Mesenchymal stem cell (in vitro differentiated cells and primary cell): ENCODE results near the gene PTPN20.
A peak's percentile ranks its signal among the peaks of the same experiment; 100 is the strongest.

Source experiments
- DNase-seq: peaks from one replicate; pipeline ENCODE4 v3.0.0-alpha.2; 2013
- H2AFZ ChIP-seq: one replicate; pipeline ENCODE4 v1.6.1; 2013; ENCODE audit warnings: low read depth, mild to moderate bottlenecking, control low read depth, inconsistent platforms, low read length, moderate library complexity
- H2AK5ac ChIP-seq: 2 replicates; pipeline ENCODE4 v1.6.1; 2013; ENCODE audit warnings: low read length, moderate library complexity, mild to moderate bottlenecking, inconsistent platforms; ENCODE audit not compliant: severe bottlenecking
- H2BK120ac ChIP-seq: one replicate; pipeline ENCODE4 v1.6.1; 2013; ENCODE audit warnings: low read depth, mild to moderate bottlenecking, inconsistent platforms, low read length, moderate library complexity
- H2BK12ac ChIP-seq, 2 experiments: one replicate each; pipeline ENCODE4 v1.6.1; 2013; ENCODE audit warnings: inconsistent platforms in 2 of 2, low read length in 2 of 2, mild to moderate bottlenecking in 2 of 2, moderate library complexity in 2 of 2, control low read depth in 1 of 2
- H2BK15ac ChIP-seq: one replicate; pipeline ENCODE4 v1.6.1; 2013; ENCODE audit warnings: mild to moderate bottlenecking, low read depth, inconsistent platforms; ENCODE audit not compliant: poor library complexity, severe bottlenecking
- H2BK5ac ChIP-seq: 2 replicates; pipeline ENCODE4 v1.6.1; 2013; ENCODE audit warnings: low read depth, mild to moderate bottlenecking, low read length, control low read depth, inconsistent platforms; ENCODE audit not compliant: poor library complexity, severe bottlenecking
- H3K14ac ChIP-seq, 2 experiments: one replicate each; pipeline ENCODE4 v1.6.1; 2013; ENCODE audit warnings: inconsistent platforms in 2 of 2, low read length in 2 of 2, control low read depth in 1 of 2, mild to moderate bottlenecking in 1 of 2, moderate library complexity in 1 of 2
- H3K18ac ChIP-seq, 2 experiments: one replicate each; pipeline ENCODE4 v1.6.1; 2013; ENCODE audit warnings: inconsistent platforms in 2 of 2, low read length in 2 of 2, control low read depth in 1 of 2, low read depth in 1 of 2, mild to moderate bottlenecking in 1 of 2
- H3K23ac ChIP-seq, 2 experiments: one replicate each; pipeline ENCODE4 v1.6.1; 2013; ENCODE audit warnings: inconsistent platforms in 2 of 2, low read length in 2 of 2, mild to moderate bottlenecking in 2 of 2, moderate library complexity in 2 of 2, control low read depth in 1 of 2
- H3K27ac ChIP-seq: 2 replicates; pipeline ENCODE4 v1.5.1; 2013; ENCODE audit warnings: mild to moderate bottlenecking, moderate library complexity, low read length, control low read depth, inconsistent platforms; ENCODE audit not compliant: poor library complexity, severe bottlenecking
- H3K27me3 ChIP-seq, 2 experiments: 2 replicates each; pipeline versions ENCODE4 v1.6.1 to v1.7.0; 2013; ENCODE audit warnings: low read length in 2 of 2, mild to moderate bottlenecking in 2 of 2, moderate library complexity in 2 of 2, control low read depth in 1 of 2, inconsistent platforms in 1 of 2; ENCODE audit not compliant: control insufficient read depth in 1 of 2, insufficient read depth in 1 of 2
- H3K36me3 ChIP-seq, 2 experiments: 2 replicates each; pipeline versions ENCODE4 v1.6.1 to v1.7.0; 2013; ENCODE audit warnings: low read length in 2 of 2, control low read depth in 1 of 2, inconsistent platforms in 1 of 2, low read depth in 1 of 2, mild to moderate bottlenecking in 1 of 2; ENCODE audit not compliant: insufficient read depth in 2 of 2, control insufficient read depth in 1 of 2
- H3K4ac ChIP-seq, 2 experiments: one replicate each; pipeline ENCODE4 v1.6.1; 2013; ENCODE audit warnings: inconsistent platforms in 2 of 2, low read length in 2 of 2, mild to moderate bottlenecking in 2 of 2, moderate library complexity in 2 of 2, control low read depth in 1 of 2, low read depth in 1 of 2
- H3K4me1 ChIP-seq: 2 replicates; pipeline ENCODE4 v1.6.1; 2013; ENCODE audit warnings: low read depth, low read length, control low read depth; ENCODE audit not compliant: control insufficient read depth, insufficient read depth
- H3K4me2 ChIP-seq: 2 replicates; pipeline ENCODE4 v1.6.1; 2013; ENCODE audit warnings: low read length, mild to moderate bottlenecking, inconsistent platforms; ENCODE audit not compliant: poor library complexity, severe bottlenecking
- H3K4me3 ChIP-seq, 2 experiments: 2 replicates each; pipeline versions ENCODE4 v1.5.1 to v1.7.0; 2013; ENCODE audit warnings: low read length in 2 of 2, mild to moderate bottlenecking in 2 of 2, control low read depth in 1 of 2, low read depth in 1 of 2; ENCODE audit not compliant: insufficient read depth in 1 of 2
- H3K79me1 ChIP-seq: replicated peaks from 2 replicates; pipeline ENCODE4 v1.6.1; 2013; ENCODE audit warnings: mild to moderate bottlenecking, control low read depth, low read length, inconsistent platforms; ENCODE audit not compliant: poor library complexity, severe bottlenecking
- H3K9ac ChIP-seq: 2 replicates; pipeline ENCODE4 v1.7.0; 2013; ENCODE audit warnings: mild to moderate bottlenecking, low read length, moderate library complexity
- H3K9me3 ChIP-seq: 2 replicates; pipeline ENCODE4 v1.7.0; 2013; ENCODE audit warnings: mild to moderate bottlenecking, low read length; ENCODE audit not compliant: control insufficient read depth
- H4K8ac ChIP-seq: one replicate; pipeline ENCODE4 v1.6.1; 2013; ENCODE audit warnings: inconsistent platforms, mild to moderate bottlenecking, low read length, moderate library complexity
- H4K91ac ChIP-seq: one replicate; pipeline ENCODE4 v1.6.1; 2013; ENCODE audit warnings: mild to moderate bottlenecking, low read length, inconsistent platforms
- WGBS: methylation state at CpG from one replicate; pipeline ENCODE4 v1.1.7; 2013; ENCODE audit warnings: mixed read lengths; 5-methylcytosine and 5-hydroxymethylcytosine counted together

The PTPN20 gene

DNA sequence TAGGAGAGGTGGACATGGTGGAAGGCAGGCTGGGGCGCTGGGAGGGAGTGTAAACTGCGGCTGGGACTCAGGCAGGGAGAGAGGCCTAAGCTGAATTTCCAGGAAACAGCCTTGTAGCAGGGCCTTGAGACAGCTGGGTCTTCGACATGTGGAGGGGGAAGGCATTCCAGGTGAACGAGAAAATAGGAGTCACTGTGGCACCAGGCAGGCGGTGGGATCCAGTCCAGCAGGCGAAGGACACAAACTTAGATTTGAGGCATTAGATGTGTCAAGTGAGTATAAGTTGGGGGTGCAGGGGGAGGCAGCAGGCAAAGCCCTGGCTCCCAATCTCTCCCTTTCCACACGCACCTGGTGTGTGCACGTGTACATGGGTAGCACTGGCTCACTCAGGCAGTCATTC, 105.3 kb downstream of the PTPN20 start:
- no peak overlapping the region for H3K18ac ChIP-seq
- H3K4me3 ChIP-seq = no peak overlapping the region
- H3K14ac ChIP-seq = no peak overlapping the region
- H3K27me3 ChIP-seq = peaks cover 0 to 19% of the 10 kb centered on the region in 2 experiments
- no peak overlapping the region for H2AK5ac ChIP-seq
- no peak overlapping the region for H3K23ac ChIP-seq
- no peak overlapping the region for H4K91ac ChIP-seq
- no peak overlapping the region for H2BK12ac ChIP-seq
- no peak overlapping the region for H2AFZ ChIP-seq
- no peaks in the 10 kb centered on the region for H3K79me1 ChIP-seq
- H3K27ac ChIP-seq = no peak overlapping the region
- no peaks in the 10 kb centered on the region for H3K9me3 ChIP-seq
- H2BK120ac ChIP-seq = no peak overlapping the region
- no peaks in the 10 kb centered on the region for H3K36me3 ChIP-seq
- no peak overlapping the region for H3K4me2 ChIP-seq
- H2BK5ac ChIP-seq = no peak overlapping the region
- WGBS = 93% methylated on average over 8 of the region's 8 CpGs
- no peak overlapping the region for H2BK15ac ChIP-seq
- no peak overlapping the region for H3K4ac ChIP-seq
- no peaks in the 10 kb centered on the region for H3K4me1 ChIP-seq
- no peak overlapping the region for H4K8ac ChIP-seq
- no peak for DNase-seq
- no peak overlapping the region for H3K9ac ChIP-seq

DNA sequence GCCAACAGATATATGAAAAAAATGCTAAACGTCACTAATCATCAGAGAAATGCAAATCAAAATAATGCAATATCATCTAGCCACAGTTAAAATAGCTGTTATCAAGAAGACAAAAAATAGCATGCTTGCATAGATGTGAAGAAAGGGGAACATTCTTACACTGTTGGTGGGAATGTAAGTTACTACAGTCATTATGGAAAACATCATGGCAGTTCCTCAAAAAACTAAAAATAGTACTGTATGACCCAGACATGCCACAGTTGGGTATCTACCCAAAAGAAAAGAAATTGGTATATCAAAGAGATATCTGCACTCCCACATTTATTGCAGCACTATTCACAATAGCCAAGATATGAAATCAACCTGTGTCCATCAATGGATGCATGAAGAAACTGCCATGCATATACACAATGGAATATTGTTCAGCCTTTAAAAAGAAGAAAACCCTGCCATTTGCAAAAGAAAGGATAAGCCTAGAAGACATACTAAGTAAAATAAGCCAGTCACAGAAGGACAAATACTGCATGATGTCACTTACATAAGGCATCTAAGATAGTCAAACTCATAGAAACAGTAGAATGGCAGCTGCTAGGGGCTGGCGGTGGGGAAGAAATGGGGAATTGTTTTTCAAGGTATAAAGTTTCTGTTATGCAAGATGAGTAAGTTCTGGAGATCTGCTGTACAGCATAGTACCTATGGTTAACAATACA, 107.0 kb downstream of the PTPN20 start:
- Histone ChIP-seq H3K9ac (no peak overlapping the region), H3K14ac (no peak overlapping the region), H3K27ac (no peak overlapping the region), H2BK12ac (no peak overlapping the region), H2AFZ (no peak overlapping the region), H3K23ac (no peak overlapping the region), H2BK5ac (no peak overlapping the region), H2BK120ac (no peak overlapping the region), H3K27me3 (peaks cover 0 to 14% of the 10 kb centered on the region in 2 experiments), H3K4me2 (no peak overlapping the region), H3K79me1 (no peaks in the 10 kb centered on the region), H3K4me3 (no peak overlapping the region), H3K9me3 (no peaks in the 10 kb centered on the region), H2BK15ac (no peak overlapping the region), H2AK5ac (no peak overlapping the region), H3K4me1 (no peaks in the 10 kb centered on the region), H3K36me3 (no peaks in the 10 kb centered on the region), H4K91ac (no peak overlapping the region), H4K8ac (no peak overlapping the region), H3K18ac (no peak overlapping the region), H3K4ac (no peak overlapping the region)
- no peak for DNase-seq
- no CpG with 5 or more reads among the region's 2 CpGs for WGBS

DNA sequence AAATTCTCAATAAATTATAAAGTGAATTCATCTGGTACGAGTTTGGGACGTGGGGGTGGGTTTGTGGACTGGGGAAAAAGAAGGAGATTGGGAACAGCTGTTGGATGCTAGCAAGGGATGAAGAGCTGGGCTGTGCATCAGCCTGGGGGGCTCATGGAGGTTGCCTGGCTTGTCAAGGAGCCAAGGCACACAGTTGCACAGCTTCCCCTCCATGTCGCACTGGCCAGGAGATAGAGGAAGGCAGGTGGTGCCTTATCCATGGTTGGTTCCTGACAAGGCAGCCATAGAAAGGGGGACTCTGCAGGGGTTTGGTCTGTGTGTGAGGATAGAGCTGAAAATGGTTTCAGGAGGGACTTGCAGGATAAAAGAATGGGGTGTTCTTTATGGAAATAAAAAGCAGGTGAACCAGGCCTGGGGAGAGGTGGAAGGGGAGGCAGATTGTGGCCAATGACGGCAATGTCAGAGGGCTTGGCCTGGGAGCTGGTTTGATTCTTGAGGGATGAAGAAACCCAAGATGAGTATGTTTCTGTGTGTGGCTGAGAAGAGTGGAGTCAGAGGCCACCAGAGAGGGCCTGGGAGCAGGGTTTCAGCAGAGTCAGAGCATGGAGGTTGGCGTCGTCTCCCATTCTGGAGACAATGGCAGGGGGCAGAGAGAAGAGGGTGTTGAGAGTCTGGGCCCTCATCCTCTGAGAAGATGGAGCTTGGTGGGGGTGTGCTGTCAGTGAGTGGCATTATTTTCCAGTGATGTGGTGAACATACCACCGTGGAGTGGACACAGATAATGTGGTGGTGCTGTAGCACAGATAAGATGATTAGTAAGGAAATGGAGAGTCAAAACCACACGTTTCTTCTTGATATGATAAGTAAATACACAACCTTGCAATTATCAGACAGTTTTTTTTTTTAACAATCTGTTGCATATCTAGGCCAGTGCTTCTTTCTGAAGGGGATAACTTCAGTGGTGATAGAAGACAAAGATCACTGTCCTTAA, 108.2 kb downstream of the PTPN20 start:
- no peak for DNase-seq
- 80% methylated on average over 6 of the region's 8 CpGs for WGBS
- no peaks in the 10 kb centered on the region for H3K4me1 ChIP-seq
- H3K36me3 ChIP-seq = no peaks in the 10 kb centered on the region
- H2AFZ ChIP-seq = no peak overlapping the region
- H2BK15ac ChIP-seq = no peak overlapping the region
- no peak overlapping the region for H2BK12ac ChIP-seq
- H3K9ac ChIP-seq = no peak overlapping the region
- no peak overlapping the region for H3K4me3 ChIP-seq
- no peak overlapping the region for H3K18ac ChIP-seq
- H3K4ac ChIP-seq = no peak overlapping the region
- H2BK5ac ChIP-seq = no peak overlapping the region
- H4K91ac ChIP-seq = no peak overlapping the region
- no peak overlapping the region for H3K27ac ChIP-seq
- no peak overlapping the region for H2AK5ac ChIP-seq
- H3K9me3 ChIP-seq = no peaks in the 10 kb centered on the region
- H3K27me3 ChIP-seq = peaks cover 0 to 13% of the 10 kb centered on the region in 2 experiments
- no peak overlapping the region for H4K8ac ChIP-seq
- no peaks in the 10 kb centered on the region for H3K79me1 ChIP-seq
- H3K14ac ChIP-seq = no peak overlapping the region
- H3K4me2 ChIP-seq = no peak overlapping the region
- no peak overlapping the region for H2BK120ac ChIP-seq
- no peak overlapping the region for H3K23ac ChIP-seq

DNA sequence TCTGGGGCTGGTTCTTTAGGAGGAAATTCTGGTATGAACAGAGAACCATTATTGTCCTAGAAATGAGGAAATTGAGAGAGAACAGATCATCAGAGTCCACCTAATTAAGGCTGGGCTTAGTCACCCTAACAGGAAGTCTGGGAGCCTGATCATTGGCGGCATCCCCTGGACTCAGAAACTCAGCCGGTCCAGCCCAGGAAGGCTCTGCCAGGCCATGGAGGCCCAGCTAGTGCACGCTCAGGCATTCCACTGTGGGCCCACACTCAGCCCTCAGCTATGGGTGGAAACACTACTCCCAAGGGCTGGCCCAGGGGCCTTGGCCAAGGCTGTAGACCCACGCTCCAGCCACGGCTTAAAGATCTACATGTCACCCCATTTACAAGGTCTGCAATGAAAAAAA, 109.2 kb downstream of the PTPN20 start:
- Histone ChIP-seq H3K4me1 (no peaks in the 10 kb centered on the region), H3K4me3 (no peak overlapping the region), H3K27me3 (peaks cover 0 to 11% of the 10 kb centered on the region in 2 experiments), H3K14ac (no peak overlapping the region), H3K9ac (peak overlapping the region; percentile 31), H3K23ac (no peak overlapping the region), H2BK120ac (no peak overlapping the region), H2AFZ (no peak overlapping the region), H2BK12ac (no peak overlapping the region), H4K8ac (no peak overlapping the region), H2AK5ac (no peak overlapping the region), H2BK5ac (no peak overlapping the region), H3K36me3 (no peaks in the 10 kb centered on the region), H3K4me2 (no peak overlapping the region), H2BK15ac (no peak overlapping the region), H3K18ac (no peak overlapping the region), H3K27ac (no peak overlapping the region), H4K91ac (no peak overlapping the region), H3K4ac (no peak overlapping the region), H3K9me3 (no peaks in the 10 kb centered on the region), H3K79me1 (no peaks in the 10 kb centered on the region)
- DNase-seq = no peak
- WGBS = 75% methylated on average over 3 of the region's 5 CpGs
